Natural killer cell (primary cell): ENCODE data around the gene TAGLN2. TPM values are rescaled to one million over a fixed set of nuclear protein-coding genes. Genes with fewer than 3 reads are reported as not detected.

ENCODE experiments used
- ATAC-seq, 3 donors: fragments of 150-1000 bp in 2 of 3; fragments of 200-7000 bp in 1 of 3; cut with Tn5 transposase; 1 replicate in 1 of 3; 2 replicates in 2 of 3; pipeline ENCODE4 v1.10.0; 2021; ENCODE audit warnings: mild to moderate bottlenecking in 2 of 3, moderate library complexity in 2 of 3
- DNase-seq, 2 donors: peaks; one replicate each; pipeline versions ENCODE4 v3.0.0 to v3.0.0-alpha.2; 2013 to 2021; ENCODE audit warnings: mixed read lengths in 1 of 2
- H3K27ac ChIP-seq: one replicate; pipeline ENCODE4 v1.5.1; 2013; ENCODE audit warnings: mild to moderate bottlenecking, low read length
- H3K27me3 ChIP-seq: one replicate; pipeline ENCODE4 v1.6.1; 2013; ENCODE audit warnings: low read length; ENCODE audit not compliant: control insufficient read depth, insufficient read depth
- H3K36me3 ChIP-seq: one replicate; pipeline ENCODE4 v1.6.1; 2013; ENCODE audit warnings: low read length; ENCODE audit not compliant: control insufficient read depth, insufficient read depth
- H3K4me1 ChIP-seq: one replicate; pipeline ENCODE4 v1.6.1; 2013; ENCODE audit warnings: low read length; ENCODE audit not compliant: control insufficient read depth, insufficient read depth
- H3K4me3 ChIP-seq: one replicate; pipeline ENCODE4 v1.5.1; 2013; ENCODE audit warnings: low read length
- H3K9me3 ChIP-seq: one replicate; pipeline ENCODE4 v1.6.1; 2013; ENCODE audit warnings: low read length; ENCODE audit not compliant: control insufficient read depth, insufficient read depth
- H3K27ac Mint-ChIP-seq, 2 donors: one replicate each; pipeline ENCODE4 v1.8.0; 2022; ENCODE audit warnings: mild to moderate bottlenecking in 2 of 2, mixed read lengths in 2 of 2, moderate library complexity in 1 of 2
- H3K27me3 Mint-ChIP-seq, 2 donors: one replicate each; pipeline ENCODE4 v1.8.0; 2022; ENCODE audit warnings: low read depth in 2 of 2, mixed read lengths in 2 of 2
- H3K36me3 Mint-ChIP-seq: one replicate; pipeline ENCODE4 v1.8.0; 2022; ENCODE audit warnings: mixed read lengths
- H3K4me1 Mint-ChIP-seq, 2 donors: one replicate each; pipeline ENCODE4 v1.8.0; 2022; ENCODE audit warnings: mixed read lengths in 2 of 2
- H3K4me3 Mint-ChIP-seq: one replicate; pipeline ENCODE4 v1.8.0; 2022; ENCODE audit warnings: mild to moderate bottlenecking, moderate library complexity, mixed read lengths
- H3K9me3 Mint-ChIP-seq, 2 donors: one replicate each; pipeline ENCODE4 v1.8.0; 2022; ENCODE audit warnings: mixed read lengths in 2 of 2
- WGBS: methylation state at CpG from one replicate; pipeline ENCODE4 v1.1.7; 2013; ENCODE audit warnings: missing lambda C conversion rate; ENCODE audit not compliant: insufficient coverage; 5-methylcytosine and 5-hydroxymethylcytosine counted together
- intact Hi-C: fragments of 100-400 bp; cut with micrococcal nuclease; formaldehyde crosslinking; loops from one replicate; pipeline ENCODE4 v1.14.2; 2022
- total RNA-seq, 4 donors: library from RNA; stranded (reverse); fragments of 120-200 nt in 1 of 4; gene quantifications; one replicate each; pipeline versions ENCODE4 v1.2.3 to v1.2.4, GENCODE V29; 2013 to 2022
- TF ChIP-seq, protein P1 (sequence below): fragments of 200-600 bp; IDR thresholded peaks from one replicate; pipeline ENCODE4 v1.8.0; 2022; ENCODE audit warnings: antibody characterized with exemption

Gene TAGLN2
- total RNA-seq, 3 donors from 2014 or later (not counting 1 experiment from before 2014, with no cell fraction given), result 344 to 394 (median 358) TPM

GRCh38 chr1:159917533-159918351 lies 7.6 kb downstream of the TAGLN2 start:
- intact Hi-C loops, result no loop called here
- H3K36me3 ChIP-seq, result peaks cover 45% of the 10 kb centered on the region

DNA sequence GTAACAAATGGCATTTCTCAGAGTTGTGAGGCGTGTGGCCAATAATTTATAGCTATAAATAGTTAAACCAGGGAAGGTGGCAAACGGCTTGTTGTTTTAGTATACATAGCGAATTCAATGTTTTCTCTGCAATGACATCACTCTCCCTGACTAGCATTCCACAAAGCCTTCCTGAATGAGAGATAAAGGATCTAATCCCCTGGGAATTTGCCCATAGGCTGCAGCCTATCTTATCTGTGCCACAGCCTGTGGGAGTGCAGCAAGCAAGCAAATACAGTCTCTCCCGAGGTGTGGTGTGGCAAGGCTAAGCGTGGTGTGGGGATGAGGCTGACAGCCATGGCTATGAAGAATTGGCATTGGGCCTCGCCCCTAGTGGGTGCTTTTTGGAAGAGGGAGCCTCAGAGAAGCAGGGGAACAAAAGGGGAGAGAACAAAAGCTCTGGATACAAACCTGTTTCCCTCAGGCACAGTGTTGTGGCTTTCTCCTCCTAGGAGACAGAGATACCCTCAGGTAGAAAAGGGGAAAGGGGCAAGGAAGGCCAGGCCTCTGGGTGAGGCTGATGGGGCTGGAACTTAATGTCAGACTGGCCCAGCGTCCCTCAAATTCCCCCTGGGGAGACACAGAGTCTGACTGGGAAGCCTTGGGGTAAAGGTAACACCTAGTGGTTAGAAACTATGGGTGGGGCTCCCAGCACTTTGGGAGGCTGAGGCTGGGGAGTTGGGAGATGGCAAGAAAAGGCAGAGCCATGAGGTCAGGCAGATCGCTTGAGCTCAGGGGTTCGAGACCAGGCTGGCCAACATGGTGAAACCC lies 8.9 kb downstream of the TAGLN2 start:
- Mint-ChIP-seq H3K9me3 (no peaks in the 10 kb centered on the region), H3K4me3 (no peak overlapping the region), H3K27me3 (no peaks in the 10 kb centered on the region), H3K4me1 (peaks cover 63 to 78% of the 10 kb centered on the region in 2 donors), H3K27ac (peak overlapping the region; percentile 68 to 70), H3K36me3 (peaks cover 9% of the 10 kb centered on the region)
- DNase-seq (no peak), ATAC-seq (no peak)
- TF ChIP-seq, protein P1, sequence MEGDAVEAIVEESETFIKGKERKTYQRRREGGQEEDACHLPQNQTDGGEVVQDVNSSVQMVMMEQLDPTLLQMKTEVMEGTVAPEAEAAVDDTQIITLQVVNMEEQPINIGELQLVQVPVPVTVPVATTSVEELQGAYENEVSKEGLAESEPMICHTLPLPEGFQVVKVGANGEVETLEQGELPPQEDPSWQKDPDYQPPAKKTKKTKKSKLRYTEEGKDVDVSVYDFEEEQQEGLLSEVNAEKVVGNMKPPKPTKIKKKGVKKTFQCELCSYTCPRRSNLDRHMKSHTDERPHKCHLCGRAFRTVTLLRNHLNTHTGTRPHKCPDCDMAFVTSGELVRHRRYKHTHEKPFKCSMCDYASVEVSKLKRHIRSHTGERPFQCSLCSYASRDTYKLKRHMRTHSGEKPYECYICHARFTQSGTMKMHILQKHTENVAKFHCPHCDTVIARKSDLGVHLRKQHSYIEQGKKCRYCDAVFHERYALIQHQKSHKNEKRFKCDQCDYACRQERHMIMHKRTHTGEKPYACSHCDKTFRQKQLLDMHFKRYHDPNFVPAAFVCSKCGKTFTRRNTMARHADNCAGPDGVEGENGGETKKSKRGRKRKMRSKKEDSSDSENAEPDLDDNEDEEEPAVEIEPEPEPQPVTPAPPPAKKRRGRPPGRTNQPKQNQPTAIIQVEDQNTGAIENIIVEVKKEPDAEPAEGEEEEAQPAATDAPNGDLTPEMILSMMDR, result no peak
- Histone ChIP-seq H3K27me3 (no peaks in the 10 kb centered on the region), H3K4me1 (peaks cover 43% of the 10 kb centered on the region), H3K36me3 (peaks cover 45% of the 10 kb centered on the region), H3K9me3 (no peaks in the 10 kb centered on the region), H3K27ac (no peak overlapping the region), H3K4me3 (no peak overlapping the region)
- WGBS, result 91% methylated on average over 9 of the region's 9 CpGs
- intact Hi-C loops, result no loop called here

More at GRCh38 chr1:159917533-159918351, 7.6 kb downstream of the TAGLN2 start:
- no peaks in the 10 kb centered on the region for H3K9me3 Mint-ChIP-seq
- TF ChIP-seq, protein P1, result no peak
- Histone ChIP-seq H3K27me3 (no peaks in the 10 kb centered on the region), H3K27ac (no peak overlapping the region), H3K4me1 (peaks cover 43% of the 10 kb centered on the region), H3K4me3 (no peak overlapping the region), H3K9me3 (no peaks in the 10 kb centered on the region)
- no peak for DNase-seq
- H3K36me3 Mint-ChIP-seq, result peaks cover 9% of the 10 kb centered on the region
- H3K27ac Mint-ChIP-seq, result peak overlapping the region; percentile 93 to 98
- 85% methylated on average over 4 of the region's 5 CpGs for WGBS
- H3K4me3 Mint-ChIP-seq, result peak overlapping the region; percentile 57
- no peak for ATAC-seq
- H3K27me3 Mint-ChIP-seq, result no peaks in the 10 kb centered on the region
- peaks cover 63 to 77% of the 10 kb centered on the region in 2 donors for H3K4me1 Mint-ChIP-seq

DNA sequence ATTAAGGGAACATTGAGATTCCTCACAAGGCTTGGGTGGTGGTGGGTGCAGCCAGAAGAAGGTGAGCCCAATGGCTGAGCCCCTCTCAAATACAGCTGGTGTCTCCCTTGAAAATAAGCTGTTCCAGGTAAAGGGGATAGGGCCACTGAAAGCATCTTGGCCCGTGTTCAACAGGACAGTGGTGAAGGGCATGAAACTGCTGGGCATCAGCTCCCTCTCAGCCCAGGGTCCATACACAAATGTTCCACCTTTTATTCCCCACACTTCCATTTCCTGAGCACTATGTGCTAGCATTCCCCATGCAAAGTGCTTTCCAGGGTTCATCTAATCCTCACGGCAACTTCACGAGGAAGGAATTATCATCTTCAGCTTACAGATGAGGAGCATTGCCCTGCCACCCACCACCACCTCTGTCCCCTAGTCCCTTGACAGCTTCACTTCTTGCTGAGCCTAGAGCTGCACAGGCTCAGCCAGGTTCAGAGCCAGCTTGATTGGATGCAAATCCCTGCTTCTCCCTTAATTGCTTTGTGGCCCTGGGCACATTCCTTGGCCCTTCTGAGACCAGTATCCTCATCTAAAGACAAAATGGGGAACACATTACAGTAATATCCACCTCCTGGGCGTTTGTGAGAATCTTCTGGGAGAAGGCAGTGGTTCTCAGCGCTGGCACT lies 9.6 kb downstream of the TAGLN2 start:
- Mint-ChIP-seq H3K27me3 (no peaks in the 10 kb centered on the region), H3K4me3 (no peak overlapping the region), H3K27ac (peak overlapping the region; percentile 68 to 97), H3K4me1 (peaks cover 63 to 78% of the 10 kb centered on the region in 2 donors), H3K9me3 (no peaks in the 10 kb centered on the region), H3K36me3 (peaks cover 3% of the 10 kb centered on the region)
- no peak for DNase-seq
- Histone ChIP-seq H3K27me3 (no peaks in the 10 kb centered on the region), H3K4me3 (no peak overlapping the region), H3K36me3 (peaks cover 42% of the 10 kb centered on the region), H3K4me1 (peaks cover 44% of the 10 kb centered on the region), H3K9me3 (no peaks in the 10 kb centered on the region), H3K27ac (no peak overlapping the region)
- intact Hi-C loops, result no loop called here
- no peak for ATAC-seq
- 91% methylated on average over 5 of the region's 5 CpGs for WGBS
- TF ChIP-seq, protein P1, result no peak
